DMS114 treated with DMSO at 0.1 percent for 48 hours (cell line): ENCODE results near the gene PLS3.
"Not testable (repeated sequence)": the region's sequence is repeated elsewhere in the genome, so short reads cannot be mapped to it uniquely, and the experiment has no call there.

ENCODE experiments used
- DNase-seq: peaks from one replicate; lab custom pipeline; 2025; ENCODE audit not compliant: unreplicated experiment; lab: John Stamatoyannopoulos, UW

PLS3 gene

GRCh38 chrX:115560978-115561604 lies at the start of gene PLS3:
Gene PLS3 (plus strand): TSS chrX:115561174. CDS start chrX:115610251, 49,077 bp downstream.
- peak; percentile 73 for DNase-seq

GRCh38 chrX:115518113-115518512 lies 42.9 kb upstream of the PLS3 start:
- no peak for DNase-seq

- DNase-seq, result no peak
Observed at GRCh38 chrX:115521741-115522140, 39.2 kb upstream of the PLS3 start.

- DNase-seq, result no peak
Observed at GRCh38 chrX:115522952-115523351, 38.0 kb upstream of the PLS3 start.

- DNase-seq, result no peak
Observed at GRCh38 chrX:115525486-115525885, 35.5 kb upstream of the PLS3 start.

- no peak for DNase-seq
Observed at GRCh38 chrX:115531818-115532403, 29.1 kb upstream of the PLS3 start.

GRCh38 chrX:115533485-115533884 lies 27.5 kb upstream of the PLS3 start:
- DNase-seq, result no peak

- DNase-seq, result no peak
Observed at GRCh38 chrX:115534383-115534782, 26.6 kb upstream of the PLS3 start.

- no peak for DNase-seq
Observed at GRCh38 chrX:115535421-115535820, 25.6 kb upstream of the PLS3 start.

GRCh38 chrX:115535844-115536243 lies 25.1 kb upstream of the PLS3 start:
- no peak for DNase-seq

GRCh38 chrX:115539841-115540240 lies 21.1 kb upstream of the PLS3 start:
- no peak for DNase-seq

GRCh38 chrX:115541045-115541444 lies 19.9 kb upstream of the PLS3 start:
- not testable (repeated sequence) for DNase-seq

- no peak for DNase-seq
Observed at GRCh38 chrX:115547448-115547847, 13.5 kb upstream of the PLS3 start.

GRCh38 chrX:115549008-115549407 lies 12.0 kb upstream of the PLS3 start:
- no peak for DNase-seq

- no peak for DNase-seq
Observed at GRCh38 chrX:115553171-115553570, 7.8 kb upstream of the PLS3 start.

- no peak for DNase-seq
Observed at GRCh38 chrX:115559672-115560071, 1.3 kb upstream of the PLS3 start.

GRCh38 chrX:115560211-115560977 lies 580 bp upstream of the PLS3 start:
- DNase-seq, result no peak

- DNase-seq, result peak; percentile 36
Observed at GRCh38 chrX:115561605-115562479, 868 bp downstream of the PLS3 start.

GRCh38 chrX:115562480-115562847 lies 1.5 kb downstream of the PLS3 start:
- peak; percentile 21 for DNase-seq

- no peak for DNase-seq
Observed at GRCh38 chrX:115563633-115564162, 2.7 kb downstream of the PLS3 start.

- DNase-seq, result no peak
Observed at GRCh38 chrX:115564243-115564642, 3.3 kb downstream of the PLS3 start.
